MM.1S (cell line): ENCODE measurements around the gene STING1.

ENCODE experiments used
- DNase-seq: peaks from one replicate; pipeline ENCODE4 v3.0.0-alpha.2; 2015
- H2AFZ ChIP-seq: fragments of 300-600 bp; sonication (generic); 2 replicates; pipeline ENCODE4 v1.6.0; 2016; ENCODE audit warnings: antibody characterized with exemption, low read length
- H3F3A ChIP-seq: fragments of 300-600 bp; sonication (generic); 2 replicates; pipeline ENCODE4 v1.6.1; 2016; ENCODE audit warnings: mild to moderate bottlenecking, antibody characterized with exemption, low read length, moderate library complexity, mixed read lengths; ENCODE audit not compliant: insufficient read depth
- H3K27ac ChIP-seq: fragments of 300-600 bp; sonication (generic); 2 replicates; pipeline ENCODE4 v1.5.1; 2016; ENCODE audit warnings: mild to moderate bottlenecking, low read length
- H3K27me3 ChIP-seq: fragments of 300-600 bp; sonication (generic); replicated peaks from 2 replicates; pipeline ENCODE4 v1.6.0; 2016; ENCODE audit warnings: low read length; ENCODE audit not compliant: insufficient read depth
- H3K36me3 ChIP-seq: fragments of 300-600 bp; sonication (generic); replicated peaks from 2 replicates; pipeline ENCODE4 v1.6.1; 2016; ENCODE audit warnings: mild to moderate bottlenecking, low read length, mixed read lengths; ENCODE audit not compliant: insufficient read depth
- H3K4me1 ChIP-seq: fragments of 300-600 bp; sonication (generic); 2 replicates; pipeline ENCODE4 v1.6.1; 2016; ENCODE audit warnings: low read length, mixed read lengths
- H3K4me2 ChIP-seq: fragments of 300-600 bp; sonication (generic); 2 replicates; pipeline ENCODE4 v1.6.0; 2016; ENCODE audit warnings: low read depth, low read length
- H3K4me3 ChIP-seq: fragments of 300-600 bp; sonication (generic); 2 replicates; pipeline ENCODE4 v1.5.1; 2016; ENCODE audit warnings: low read length, mixed read lengths
- H3K79me2 ChIP-seq: fragments of 300-600 bp; sonication (generic); 2 replicates; pipeline ENCODE4 v1.6.1; 2016; ENCODE audit warnings: mixed run types, low read length, mixed read lengths
- H3K9ac ChIP-seq: fragments of 300-600 bp; sonication (generic); 2 replicates; pipeline ENCODE4 v1.6.1; 2016; ENCODE audit warnings: low read length, mixed read lengths
- H3K9me2 ChIP-seq: fragments of 300-600 bp; sonication (generic); replicated peaks from 2 replicates; pipeline ENCODE4 v1.6.1; 2016; ENCODE audit warnings: mild to moderate bottlenecking, low read length, mixed read lengths; ENCODE audit not compliant: insufficient read depth
- H3K9me3 ChIP-seq: fragments of 300-600 bp; sonication (generic); replicated peaks from 2 replicates; pipeline ENCODE4 v1.6.1; 2016; ENCODE audit warnings: mild to moderate bottlenecking, low read length, mixed read lengths; ENCODE audit not compliant: insufficient read depth
- H4K20me1 ChIP-seq: fragments of 300-600 bp; sonication (generic); 2 replicates; pipeline ENCODE4 v1.6.1; 2016; ENCODE audit warnings: mild to moderate bottlenecking, low read length, moderate library complexity, mixed read lengths; ENCODE audit not compliant: insufficient read depth
- CTCF ChIP-seq: fragments of 300-600 bp; sonication (generic); IDR thresholded peaks from 2 replicates; pipeline ENCODE4 v1.5.1; 2016; ENCODE audit warnings: antibody characterized with exemption, low read length, mixed read lengths
- EZH2 ChIP-seq: fragments of 300-600 bp; sonication (generic); optimal IDR thresholded peaks from 2 replicates; pipeline ENCODE3; 2017; ENCODE audit warnings: low read depth, mild to moderate bottlenecking, antibody characterized with exemption, low read length, mixed read lengths
- EZH2phosphoT487 ChIP-seq: fragments of 300-600 bp; sonication (generic); IDR thresholded peaks from 2 replicates; pipeline ENCODE4 v1.6.1; 2018; ENCODE audit warnings: antibody characterized with exemption, low read length

Gene STING1

DNA sequence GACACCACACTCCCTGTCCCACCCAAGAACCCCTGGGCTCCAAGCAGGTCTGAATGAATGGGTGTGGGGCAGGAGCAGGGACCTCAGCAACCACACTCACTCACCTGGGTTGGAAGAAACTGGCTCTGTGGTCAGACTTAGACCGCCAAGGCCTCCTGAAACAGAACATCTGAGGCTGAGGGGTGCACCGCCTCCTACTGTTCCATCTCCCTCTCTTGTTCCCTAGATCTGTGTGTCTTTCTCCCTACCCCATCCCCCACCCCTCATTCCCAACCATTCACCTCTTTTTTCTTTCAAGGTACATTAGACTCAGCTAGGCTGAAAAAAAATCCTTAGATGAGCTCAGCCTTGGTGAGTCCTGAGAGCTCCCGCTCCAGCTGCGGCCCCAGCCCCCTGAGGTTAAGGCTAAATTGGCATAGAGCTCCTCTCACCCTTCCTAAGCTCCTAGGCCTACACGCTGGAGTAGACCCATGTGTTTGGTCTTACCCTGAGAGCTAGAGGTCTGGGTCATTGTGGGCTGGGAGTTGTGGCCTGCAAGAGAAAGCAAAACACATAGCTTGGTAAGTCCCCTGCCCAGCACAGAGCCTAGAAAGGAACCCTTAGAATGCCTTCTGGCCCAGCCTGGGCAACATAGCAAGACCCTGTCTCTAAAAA, 24.8 kb downstream of the STING1 start:
- Histone ChIP-seq H3K9ac (no peak overlapping the region), H3K4me1 (no peaks in the 10 kb centered on the region), H3F3A (no peaks in the 10 kb centered on the region), H2AFZ (no peak overlapping the region), H3K9me2 (no peaks in the 10 kb centered on the region), H3K27ac (no peak overlapping the region), H3K9me3 (no peaks in the 10 kb centered on the region), H3K4me2 (no peak overlapping the region), H4K20me1 (no peaks in the 10 kb centered on the region), H3K4me3 (no peak overlapping the region), H3K36me3 (no peaks in the 10 kb centered on the region), H3K79me2 (no peaks in the 10 kb centered on the region), H3K27me3 (no peaks in the 10 kb centered on the region)
- no peak for TF ChIP-seq EZH2
- TF ChIP-seq EZH2phosphoT487: no peak
- no peak for TF ChIP-seq CTCF
- peak; percentile 11 for DNase-seq

- no peaks in the 10 kb centered on the region for H3K27me3 ChIP-seq
- H2AFZ ChIP-seq: no peak overlapping the region
- H3K36me3 ChIP-seq: no peaks in the 10 kb centered on the region
- H3K79me2 ChIP-seq: no peaks in the 10 kb centered on the region
- H3K9me3 ChIP-seq: no peaks in the 10 kb centered on the region
- no peaks in the 10 kb centered on the region for H4K20me1 ChIP-seq
- TF ChIP-seq CTCF (no peak), EZH2 (no peak), EZH2phosphoT487 (no peak)
- H3F3A ChIP-seq: no peaks in the 10 kb centered on the region
- no peak overlapping the region for H3K4me3 ChIP-seq
- H3K9me2 ChIP-seq: no peaks in the 10 kb centered on the region
- no peaks in the 10 kb centered on the region for H3K4me1 ChIP-seq
- H3K9ac ChIP-seq: no peak overlapping the region
- DNase-seq: no peak
- H3K4me2 ChIP-seq: no peak overlapping the region
- no peak overlapping the region for H3K27ac ChIP-seq
These were observed 25.3 kb downstream of the STING1 start for GRCh38 chr5:139457241-139457640.

GRCh38 chr5:139456776-139457175, 25.8 kb downstream of the STING1 start:
- H3F3A ChIP-seq: no peaks in the 10 kb centered on the region
- no peaks in the 10 kb centered on the region for H3K4me1 ChIP-seq
- H3K27me3 ChIP-seq: no peaks in the 10 kb centered on the region
- H2AFZ ChIP-seq: no peak overlapping the region
- H3K9me3 ChIP-seq: no peaks in the 10 kb centered on the region
- H3K79me2 ChIP-seq: no peaks in the 10 kb centered on the region
- H4K20me1 ChIP-seq: no peaks in the 10 kb centered on the region
- H3K36me3 ChIP-seq: no peaks in the 10 kb centered on the region
- H3K27ac ChIP-seq: no peak overlapping the region
- no peak for TF ChIP-seq EZH2phosphoT487
- TF ChIP-seq CTCF: no peak
- TF ChIP-seq EZH2: no peak
- no peak overlapping the region for H3K9ac ChIP-seq
- DNase-seq: no peak
- H3K4me3 ChIP-seq: no peak overlapping the region
- no peaks in the 10 kb centered on the region for H3K9me2 ChIP-seq
- no peak overlapping the region for H3K4me2 ChIP-seq
